GM18858 (cell line): ENCODE results near the gene RFX7.
"Not testable (repeated sequence)": the region's sequence is repeated elsewhere in the genome, so short reads cannot be mapped to it uniquely, and the experiment has no call there.

Experiments
- ATAC-seq: cut with Tn5 transposase; IDR thresholded peaks from one replicate; pipeline ENCODE4 v1.9.1; 2021; ENCODE audit not compliant: unreplicated experiment

RFX7 gene

DNA sequence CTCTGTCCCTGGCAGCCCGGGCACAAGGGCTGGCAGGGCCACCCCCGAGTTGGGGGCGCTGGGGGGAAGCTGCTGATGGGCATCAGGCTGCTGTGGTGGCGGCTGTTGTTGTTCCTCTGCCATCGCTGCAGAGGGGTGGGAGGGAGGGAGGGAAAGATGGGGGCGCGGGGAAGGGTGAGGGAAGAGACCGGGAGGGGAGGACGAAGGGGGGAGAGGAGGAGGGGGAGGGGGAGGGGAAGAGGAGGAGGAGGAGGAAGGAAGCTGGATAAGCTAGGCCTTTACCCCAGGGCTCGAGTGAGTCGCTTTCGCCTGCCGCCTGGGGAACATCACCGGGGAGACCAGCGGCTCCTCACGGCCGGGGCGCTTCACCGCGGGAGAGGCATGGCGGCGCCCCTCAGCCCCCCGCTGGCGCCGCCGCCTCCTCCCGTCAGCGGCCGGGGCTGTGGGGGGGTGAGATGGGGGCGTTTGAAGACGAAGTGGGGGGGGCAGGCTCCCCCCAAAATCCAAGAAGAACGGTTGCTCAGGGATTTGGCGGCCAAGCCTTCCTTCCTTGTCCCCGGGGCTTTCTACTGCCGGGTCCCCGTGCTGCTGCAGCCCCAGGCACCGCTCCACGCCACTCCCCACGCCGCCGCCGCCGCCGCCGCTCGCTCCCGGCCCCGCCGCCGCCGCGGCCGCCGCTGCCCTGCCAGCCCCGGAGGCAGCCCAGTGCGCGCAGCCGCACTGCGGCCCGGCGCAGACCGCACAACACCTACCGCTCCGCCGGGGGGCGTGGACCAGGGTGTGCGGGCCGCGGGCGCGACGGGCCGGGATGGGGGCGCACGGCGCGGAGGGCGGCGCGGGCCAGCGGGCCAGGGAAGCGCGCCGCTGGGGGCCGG lies at the start of gene RFX7:
RFX7 (minus strand) TSS at position 717 of the 875 bp plus-strand sequence; CDS start at position 123, 594 bp downstream.
- no peak for ATAC-seq

GRCh38 chr15:56292546-56293316 lies 49.1 kb upstream of the RFX7 start:
- ATAC-seq, result no peak

DNA sequence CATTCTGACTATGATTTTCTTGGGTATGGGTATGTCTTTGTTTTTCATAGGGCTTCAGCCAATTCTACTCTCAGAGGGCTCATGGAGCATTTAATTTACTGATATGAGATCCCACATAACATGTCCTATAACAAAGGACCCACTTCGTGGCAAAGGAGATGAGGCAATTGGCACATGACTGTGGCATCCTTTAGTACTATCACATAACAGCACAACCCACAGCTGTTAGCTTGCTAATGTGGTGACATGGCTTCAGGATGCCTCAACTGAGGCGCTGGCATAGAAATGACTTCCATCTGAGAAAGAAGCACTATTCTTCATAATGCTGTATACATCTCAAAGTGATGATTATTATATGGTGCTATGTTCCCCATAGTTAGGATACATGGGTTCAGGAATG lies 48.1 kb upstream of the RFX7 start:
- ATAC-seq, result no peak

GRCh38 chr15:56286213-56286612 lies 42.5 kb upstream of the RFX7 start:
- ATAC-seq, result no peak

GRCh38 chr15:56281145-56281544 lies 37.5 kb upstream of the RFX7 start:
- no peak for ATAC-seq

DNA sequence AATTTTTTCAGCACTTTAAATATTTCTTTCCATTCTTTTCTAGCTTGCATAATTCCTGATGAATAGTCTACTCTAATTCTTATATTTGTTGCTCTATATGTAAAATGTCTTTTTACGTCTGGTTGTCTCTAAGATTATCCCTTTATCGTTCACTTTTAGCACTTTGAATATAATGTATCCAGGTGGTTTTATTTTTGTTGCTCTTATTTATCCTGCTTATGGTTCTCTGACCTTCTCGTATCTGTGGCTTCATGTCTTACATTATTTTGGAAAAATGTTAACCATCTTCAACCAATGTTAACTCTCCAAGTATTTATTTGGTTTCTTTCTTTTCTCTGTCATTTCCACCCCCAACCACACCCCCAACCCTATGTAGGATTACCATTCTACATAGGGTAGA lies 30.0 kb upstream of the RFX7 start:
- no peak for ATAC-seq

- ATAC-seq, result no peak
Measured at GRCh38 chr15:56272454-56272853, 28.8 kb upstream of the RFX7 start.

GRCh38 chr15:56266465-56266864 lies 22.8 kb upstream of the RFX7 start:
- ATAC-seq, result not testable (repeated sequence)

DNA sequence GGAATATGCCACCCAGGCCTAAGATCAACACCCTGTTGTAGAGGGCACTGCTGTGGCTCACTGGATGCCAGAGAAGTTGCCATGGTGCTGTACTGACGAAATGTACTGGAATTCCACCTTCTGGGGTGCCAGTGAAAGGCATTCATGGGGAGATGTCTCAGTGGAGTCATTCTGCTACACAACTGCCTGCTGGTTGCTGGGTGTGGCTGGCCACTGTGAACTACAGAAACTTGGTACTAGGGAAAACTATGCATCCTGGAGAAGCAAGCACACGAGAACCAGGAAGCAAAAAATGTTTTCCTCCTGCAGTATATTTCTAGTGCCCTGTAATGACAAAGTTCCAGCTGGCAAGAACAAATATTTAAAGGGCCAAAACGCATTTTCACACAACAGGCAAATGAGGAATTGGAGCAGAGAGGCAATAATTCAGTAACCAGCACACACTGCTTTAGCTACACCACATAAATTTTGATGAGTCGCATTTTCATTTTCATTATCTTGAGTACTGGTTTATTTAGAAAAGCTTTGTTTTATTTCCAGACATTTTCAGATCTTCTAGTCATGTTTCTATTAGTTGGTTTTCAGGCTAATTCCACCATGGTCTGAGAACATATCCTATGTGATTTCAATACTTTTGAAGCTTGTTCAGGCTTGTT lies 18.3 kb upstream of the RFX7 start:
- no peak for ATAC-seq

- ATAC-seq, result not testable (repeated sequence)
Measured at GRCh38 chr15:56257306-56257705, 13.6 kb upstream of the RFX7 start.

DNA sequence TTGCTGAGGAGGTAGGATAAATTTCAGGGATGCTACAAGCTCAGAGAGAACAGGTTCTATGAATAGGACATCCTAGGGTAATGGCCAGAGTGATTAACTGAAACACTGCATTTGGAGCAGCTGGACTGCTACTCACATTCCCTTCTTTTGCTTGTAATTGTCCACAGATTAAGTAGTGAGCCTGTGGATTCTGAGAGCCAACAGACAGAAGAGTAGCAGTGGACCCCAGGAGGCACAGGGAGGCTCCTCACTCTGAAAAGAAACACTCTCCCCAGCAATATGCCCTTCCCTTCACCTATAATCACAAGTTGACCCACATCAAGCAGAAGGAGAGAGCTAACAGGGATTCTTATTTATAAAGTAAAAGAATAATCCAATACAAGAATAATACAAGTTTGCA lies 10.6 kb upstream of the RFX7 start:
- ATAC-seq, result no peak

DNA sequence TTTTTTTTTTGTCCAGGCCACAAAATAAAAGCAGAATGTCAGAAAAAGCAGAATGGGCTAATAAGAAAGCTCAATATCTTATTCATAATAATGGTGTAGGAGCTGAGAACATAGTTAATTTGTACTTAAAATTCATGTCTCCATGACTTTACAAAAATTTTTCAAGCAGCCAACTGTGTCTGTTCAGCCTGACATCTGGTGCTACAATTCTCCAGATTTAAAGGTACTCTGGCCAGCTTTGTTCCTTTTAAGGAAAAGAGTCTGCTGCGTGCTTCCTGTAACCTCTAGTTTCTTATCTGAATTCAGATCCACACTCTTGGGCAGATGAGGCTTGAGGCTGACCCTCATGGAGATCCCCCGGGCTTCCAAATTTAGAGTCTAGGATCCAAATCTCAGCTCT lies 8.7 kb upstream of the RFX7 start:
- ATAC-seq, result no peak

- ATAC-seq, result no peak
Measured at GRCh38 chr15:56251315-56252095, 7.8 kb upstream of the RFX7 start.

DNA sequence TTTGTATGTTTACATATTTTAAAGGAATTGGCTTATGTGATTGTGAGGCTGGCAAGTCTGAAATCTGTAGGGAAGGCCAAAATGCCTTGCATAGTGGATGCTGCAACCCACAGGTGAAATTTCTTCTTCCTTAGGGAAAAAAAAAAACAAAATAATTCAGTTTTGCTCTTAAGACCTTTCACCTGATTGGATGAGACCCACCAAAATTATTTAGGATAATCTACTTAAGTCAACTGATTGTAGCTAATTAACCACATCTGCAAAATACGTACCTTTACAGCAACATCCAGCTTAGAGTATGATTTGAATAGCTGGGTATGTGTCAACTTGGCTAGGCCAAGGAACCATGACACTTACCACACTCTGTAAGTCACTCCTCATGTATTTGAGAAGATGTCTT lies 6.9 kb upstream of the RFX7 start:
- ATAC-seq, result no peak

DNA sequence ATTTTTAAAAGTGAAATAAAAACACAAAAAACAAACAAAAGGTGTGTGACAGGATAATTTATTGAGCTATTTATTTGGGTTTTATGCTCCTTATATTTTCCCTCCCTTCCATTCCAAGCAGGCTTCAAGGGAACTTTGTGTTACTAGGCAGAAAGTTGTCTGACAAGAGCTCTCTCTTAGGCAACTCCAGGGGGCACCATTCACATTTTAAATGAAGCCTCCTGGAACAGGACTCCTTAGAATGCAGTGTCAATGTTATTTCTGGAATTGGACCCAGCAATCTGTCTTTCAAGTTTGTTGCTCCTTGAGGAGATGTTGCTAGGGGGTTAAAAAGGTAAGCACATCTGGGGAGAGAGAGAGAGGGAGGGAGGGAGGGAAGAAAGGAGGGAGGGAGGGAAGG lies 5.4 kb upstream of the RFX7 start:
- no peak for ATAC-seq

GRCh38 chr15:56248311-56248992 lies 4.8 kb upstream of the RFX7 start:
- ATAC-seq, result no peak

GRCh38 chr15:56247266-56247665 lies 3.6 kb upstream of the RFX7 start:
- ATAC-seq, result no peak

DNA sequence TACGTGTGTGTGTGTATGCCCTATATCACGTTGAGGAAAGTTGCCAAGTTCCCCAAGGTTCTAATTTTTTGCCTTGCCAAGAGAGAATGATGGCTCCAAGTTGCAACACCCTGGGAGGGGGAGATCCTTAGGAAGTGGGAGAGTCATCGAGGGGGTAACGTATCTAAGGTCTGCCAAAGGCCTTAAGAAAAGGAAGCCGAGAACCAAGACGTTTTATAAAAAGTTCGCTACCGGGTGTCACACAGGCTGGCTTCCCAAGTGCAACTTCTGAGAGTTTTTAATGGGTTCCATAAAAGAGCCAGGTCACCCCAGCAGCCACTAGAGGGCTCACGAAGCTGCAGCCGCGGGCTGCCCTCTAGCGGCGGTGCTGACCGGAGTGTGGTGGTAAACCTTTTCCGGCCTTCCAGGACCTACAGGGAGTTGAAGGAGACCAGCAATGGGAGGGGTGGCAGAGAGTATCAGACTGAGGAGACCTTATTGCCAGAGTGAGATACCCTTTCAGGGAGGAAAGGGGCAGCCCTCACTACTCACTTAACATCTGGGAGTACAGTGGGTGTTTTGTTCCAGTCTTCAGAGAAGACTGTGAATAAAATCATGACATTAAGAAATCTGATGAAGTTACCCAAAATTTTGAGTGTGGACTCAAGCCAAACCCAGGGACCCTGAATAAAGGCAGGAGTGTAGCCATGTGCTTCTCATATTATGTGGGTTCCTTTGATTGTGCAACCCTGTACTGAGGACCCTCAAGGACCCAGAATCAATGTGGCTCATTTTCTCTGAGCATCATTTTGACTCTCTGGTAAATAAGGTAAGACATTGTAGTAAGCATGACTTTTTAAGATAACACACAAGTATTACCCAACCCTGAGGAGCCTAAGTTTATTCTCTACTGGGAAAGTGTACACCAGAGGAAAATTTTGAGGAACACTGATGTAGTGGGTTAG lies 2.5 kb upstream of the RFX7 start:
- ATAC-seq, result peak; percentile 45
